K562 (cell line): ENCODE results near the gene PDLIM5. TPM values are rescaled to one million over a fixed set of nuclear protein-coding genes. Genes with fewer than 3 reads are reported as not detected.

ENCODE experiments used
- ATAC-seq: fragments of 200-7000 bp; cut with Tn5 transposase; 3 replicates; pipeline ENCODE4 v1.9.1; 2020; ENCODE audit warnings: moderate library complexity
- BruUV-seq: library from RNA; stranded (reverse); fragments of 400-500 nt; replicated peaks from 2 replicates; lab custom pipeline; 2021; lab: Mats Ljungman, UMichigan
- CTCF ChIA-PET: fragments of 300-600 bp; formaldehyde crosslinking; extraction: SDS; loops from one replicate; lab custom pipeline; 2021; ENCODE audit warnings: low intra/inter-chr PET ratio; lab: Yijun Ruan, JAX
- POLR2A ChIA-PET: fragments of 300-600, 350-650 bp; sonication (Branson Sonifier 250); formaldehyde crosslinking; extraction: SDS; loops from one replicate; lab custom pipeline; 2021; ENCODE audit warnings: antibody characterized with exemption, inconsistent platforms; lab: Yijun Ruan, JAX
- DNase-seq, 4 experiments: peaks; one replicate each; pipeline versions ENCODE4 v3.0.0 to v3.0.0-alpha.2; 2011 to 2018; ENCODE audit warnings: low spot score in 3 of 4, mixed read lengths in 3 of 4; ENCODE audit errors: extremely low read depth in 1 of 4
- FAIRE-seq: peaks from 2 replicates; lab custom pipeline; 2011; peaks lifted over from hg19 to GRCh38; lab: Jason Lieb, UNC
- H2AFZ ChIP-seq: 2 replicates; pipeline ENCODE4 v1.6.0; 2011; ENCODE audit warnings: low read depth, low read length, control low read depth, inconsistent platforms
- H3K27ac ChIP-seq: fragments of 200-600 bp; 3 replicates; pipeline ENCODE4 v1.8.0; 2011; ENCODE audit warnings: low read depth, mild to moderate bottlenecking, control low read depth, inconsistent platforms, low read length, moderate library complexity, mixed read lengths; ENCODE audit errors: extremely low read depth
- H3K27me3 ChIP-seq, 2 experiments: fragments of 300-600 bp in 1 of 2; 2 replicates in 1 of 2; 3 replicates in 1 of 2; pipeline versions ENCODE4 v1.6.0 to v1.8.0; 2011; ENCODE audit warnings: inconsistent platforms in 2 of 2, low read length in 2 of 2, mild to moderate bottlenecking in 1 of 2, mixed read lengths in 1 of 2, moderate library complexity in 1 of 2; ENCODE audit not compliant: control insufficient read depth in 2 of 2, insufficient read depth in 2 of 2
- H3K36me3 ChIP-seq: fragments of 300-600 bp; 3 replicates; pipeline ENCODE4 v1.8.0; 2011; ENCODE audit warnings: mild to moderate bottlenecking, low read length, inconsistent platforms; ENCODE audit not compliant: control insufficient read depth, insufficient read depth
- H3K4me1 ChIP-seq, 2 experiments: fragments of 200-600 bp in 1 of 2; replicated peaks in 1 of 2; 2 replicates in 1 of 2; 3 replicates in 1 of 2; pipeline versions ENCODE4 v1.5.1 to v1.8.0; 2011; ENCODE audit warnings: inconsistent platforms in 2 of 2, low read length in 2 of 2, mild to moderate bottlenecking in 1 of 2, mixed read lengths in 1 of 2, moderate library complexity in 1 of 2; ENCODE audit not compliant: control insufficient read depth in 2 of 2, insufficient read depth in 2 of 2
- H3K4me2 ChIP-seq: 2 replicates; pipeline ENCODE4 v1.6.1; 2011; ENCODE audit warnings: low read length, control low read depth, inconsistent platforms, mixed read lengths; ENCODE audit not compliant: insufficient read depth
- H3K4me3 ChIP-seq: fragments of 200-600 bp; sonication (generic), shearing (Covaris generic); 2 replicates; pipeline ENCODE4 v1.5.1; 2016; ENCODE audit warnings: control low read depth, inconsistent platforms
- H3K79me2 ChIP-seq: fragments of 200-600 bp; 3 replicates; pipeline ENCODE4 v1.8.0; 2011; ENCODE audit warnings: low read length, inconsistent platforms; ENCODE audit not compliant: control insufficient read depth, insufficient read depth
- H3K9ac ChIP-seq, 2 experiments: 2 replicates each; pipeline versions ENCODE4 v1.6.0 to v1.6.1; 2011; ENCODE audit warnings: low read depth in 2 of 2, low read length in 2 of 2, control low read depth in 1 of 2, inconsistent platforms in 1 of 2, mild to moderate bottlenecking in 1 of 2, mixed read lengths in 1 of 2; ENCODE audit not compliant: insufficient read depth in 1 of 2
- H3K9me1 ChIP-seq: one replicate; pipeline ENCODE4 v1.6.0; 2011; ENCODE audit warnings: inconsistent platforms, mild to moderate bottlenecking, low read length, moderate library complexity; ENCODE audit not compliant: control insufficient read depth, insufficient read depth
- H3K9me3 ChIP-seq: replicated peaks from 2 replicates; pipeline ENCODE4 v1.5.1; 2011; ENCODE audit warnings: low read depth, low read length, inconsistent platforms; ENCODE audit not compliant: control insufficient read depth, insufficient read depth
- H4K20me1 ChIP-seq: replicated peaks from 2 replicates; pipeline ENCODE4 v1.6.1; 2011; ENCODE audit warnings: low read length, inconsistent platforms, mixed read lengths; ENCODE audit not compliant: control insufficient read depth, insufficient read depth
- ASH1L ChIP-seq: fragments of 450-650 bp; IDR thresholded peaks from 2 replicates; pipeline ENCODE4 v1.6.1; 2018; ENCODE audit warnings: borderline replicate concordance, mild to moderate bottlenecking, low read depth; ENCODE audit not compliant: partially characterized antibody
- MAFG ChIP-seq: fragments of 450-650 bp; conservative IDR thresholded peaks from 2 replicates; pipeline ENCODE4 v1.6.1; 2016; ENCODE audit warnings: missing genetic modification characterization, missing compliant biosample characterization
- NFE2 ChIP-seq: IDR thresholded peaks from 2 replicates; pipeline ENCODE4 v1.6.1; 2014; ENCODE audit warnings: antibody characterized with exemption, low read depth
- ZNF316 ChIP-seq: fragments of 450-650 bp; IDR thresholded peaks from 2 replicates; pipeline ENCODE4 v1.6.1; 2016
- ZNF780A ChIP-seq: fragments of 250-450 bp; sonication (Bioruptor Pico); IDR thresholded peaks from 2 replicates; pipeline ENCODE4 v1.5.0; 2021; ENCODE audit warnings: mild to moderate bottlenecking
- WGBS: fragments of 100-300 bp; shearing (Covaris generic); methylation state at CpG from one replicate; pipeline ENCODE4 v1.1.6; 2016; ENCODE audit warnings: low coverage, mixed read lengths; ENCODE audit not compliant: insufficient coverage; ENCODE audit errors: missing lambda C conversion rate; 5-methylcytosine and 5-hydroxymethylcytosine counted together
- in situ Hi-C: fragments of 300-500 bp; cut with MboI; formaldehyde crosslinking; loops from 4 replicates; pipeline ENCODE4 v1.15.0; 2018; ENCODE audit warnings: inconsistent platforms, mixed read lengths
- intact Hi-C: fragments of 100-400 bp; cut with micrococcal nuclease; formaldehyde crosslinking; loops from 2 replicates; pipeline ENCODE4 v1.14.2; 2022
- polyA plus RNA-seq, 8 experiments: library from polyadenylated mRNA; depleted of rRNA in 4 of 8; stranded (reverse) in 5 of 8; unstranded in 3 of 8; fragments of >200 nt; fragmentation: Nextera tagmentation in 2 of 8; fragmentation: Illumina TruSeq in 1 of 8; extraction: Ambion mirVana in 2 of 8; extraction: Trizol in 1 of 8; gene quantifications; 2 replicates each; pipeline versions ENCODE4 v1.2.1 to v1.2.3, GENCODE V29; 2011 to 2014; ENCODE audit warnings: inconsistent platforms in 1 of 8, missing spikeins in 1 of 8
- total RNA-seq, 7 experiments: library from RNA; depleted of rRNA in 6 of 7; stranded (reverse); fragments of >200 nt in 6 of 7; fragmentation: Illumina TruSeq in 2 of 7; extraction: Trizol in 2 of 7; gene quantifications; 2 replicates each; pipeline versions ENCODE4 v1.2.1 to v1.2.3, GENCODE V29; 2011 to 2021; ENCODE audit warnings: low replicate concordance in 1 of 7

Gene PDLIM5
- total and polyA plus RNA-seq, 9 of the 15 experiments (the other 6 are each of a cell fraction or from before 2014, with no cell fraction given) = 36.9 to 127 (median 62.5) TPM

GRCh38 chr4:94641702-94642560, 190.2 kb downstream of the PDLIM5 start:
- in situ Hi-C loops = loop anchor here (25.0 kb wide), 1 partner anchor 470 kb away; no protein-coding TSS in a partner anchor
- WGBS = 89% methylated on average over 3 of the region's 3 CpGs
- H3K9me3 ChIP-seq = no peaks in the 10 kb centered on the region
- FAIRE-seq (no peak), DNase-seq (no peak), ATAC-seq (no peak)
- H3K9me1 ChIP-seq = no peaks in the 10 kb centered on the region
- no peaks in the 10 kb centered on the region for H3K79me2 ChIP-seq
- H2AFZ ChIP-seq = no peak overlapping the region
- H3K4me2 ChIP-seq = no peak overlapping the region
- H3K9ac ChIP-seq = no peak overlapping the region
- intact Hi-C loops = no loop called here
- BruUV-seq = no TSS peak
- no peaks in the 10 kb centered on the region for H3K4me1 ChIP-seq
- 0 out of 2 replicates have a peak, but pooled peaks have one; percentile 37 for TF ChIP-seq ZNF316
- TF ChIP-seq ASH1L = no peak
- TF ChIP-seq MAFG = peak; percentile 68
- TF ChIP-seq NFE2 = 0 out of 2 replicates have a peak, but pooled peaks have one; percentile 35
- POLR2A ChIA-PET = interaction anchor here (0.5 kb wide), 1 partner anchor 33 kb away, joined by 3 read pairs; no protein-coding TSS in a partner anchor
- H3K36me3 ChIP-seq = peaks cover 47% of the 10 kb centered on the region; the same call in 2 of the 3 replicates
- CTCF ChIA-PET = no interaction called here
- H3K27ac ChIP-seq = no peak overlapping the region
- no peaks in the 10 kb centered on the region for H3K27me3 ChIP-seq
- H3K4me3 ChIP-seq = no peak overlapping the region
- no peaks in the 10 kb centered on the region for H4K20me1 ChIP-seq

- in situ Hi-C loops = loop anchor here (25.0 kb wide), 1 partner anchor 470 kb away; no protein-coding TSS in a partner anchor
- Histone ChIP-seq H3K27me3 (no peaks in the 10 kb centered on the region), H3K79me2 (no peaks in the 10 kb centered on the region), H3K27ac (no peak overlapping the region), H3K4me2 (no peak overlapping the region), H3K36me3 (peaks cover 48% of the 10 kb centered on the region; the same call in 2 of the 3 replicates), H3K4me1 (no peaks in the 10 kb centered on the region), H3K4me3 (no peak overlapping the region), H3K9me3 (no peaks in the 10 kb centered on the region), H3K9ac (no peak overlapping the region), H2AFZ (no peak overlapping the region), H4K20me1 (no peaks in the 10 kb centered on the region), H3K9me1 (no peaks in the 10 kb centered on the region)
- ATAC-seq (no peak), DNase-seq (no peak), FAIRE-seq (no peak)
- whole genome bisulfite sequencing = 89% methylated on average over 2 of the region's 2 CpGs
- ChIA-PET POLR2A (no interaction called here), CTCF (no interaction called here)
- intact Hi-C loops = no loop called here
- no TSS peak for BruUV-seq
- TF ChIP-seq ZNF780A (CRISPR knock-in tag) = no peak
Measured at GRCh38 chr4:94642561-94642866, 190.8 kb downstream of the PDLIM5 start.
